Activated naive CD4-positive, alpha-beta T cell treated with anti-CD3 and anti-CD28 coated beads for 36 hours (primary cell): ENCODE measurements around the gene TMCO2. TPM values are rescaled to one million over a fixed set of nuclear protein-coding genes. Genes with fewer than 3 reads are reported as not detected.

Experiments used
- CTCF ChIA-PET: fragments of 350-600 bp; sonication (Branson Sonifier 250); formaldehyde crosslinking; loops from one replicate; lab custom pipeline; 2021; ENCODE audit warnings: antibody characterized with exemption; lab: Charles Lee
- DNase-seq: peaks from one replicate; pipeline ENCODE4 v3.0.0-alpha.2; 2020
- H3K27ac Mint-ChIP-seq: one replicate; pipeline ENCODE4 v1.8.0; 2021; ENCODE audit warnings: mild to moderate bottlenecking, mixed read lengths
- H3K27me3 Mint-ChIP-seq: one replicate; pipeline ENCODE4 v1.8.0; 2021; ENCODE audit warnings: low read depth, mixed read lengths
- H3K36me3 Mint-ChIP-seq: one replicate; pipeline ENCODE4 v1.8.0; 2021; ENCODE audit warnings: low read depth, mixed read lengths
- H3K4me1 Mint-ChIP-seq: one replicate; pipeline ENCODE4 v1.8.0; 2021; ENCODE audit warnings: low read depth, mixed read lengths
- H3K4me3 Mint-ChIP-seq: one replicate; pipeline ENCODE4 v1.8.0; 2021; ENCODE audit warnings: mild to moderate bottlenecking, moderate library complexity, mixed read lengths
- H3K9me3 Mint-ChIP-seq: one replicate; pipeline ENCODE4 v1.8.0; 2021; ENCODE audit warnings: mixed read lengths
- intact Hi-C: fragments of 100-400 bp; cut with micrococcal nuclease; formaldehyde crosslinking; loops from one replicate; pipeline ENCODE4 v1.15.1; 2023
- total RNA-seq, 2 experiments: library from RNA; stranded (reverse); gene quantifications; one replicate each; pipeline ENCODE4 v1.2.3, GENCODE V29; 2021

Gene TMCO2
- total RNA-seq, 2 experiments from 2014 or later: not detected

DNA sequence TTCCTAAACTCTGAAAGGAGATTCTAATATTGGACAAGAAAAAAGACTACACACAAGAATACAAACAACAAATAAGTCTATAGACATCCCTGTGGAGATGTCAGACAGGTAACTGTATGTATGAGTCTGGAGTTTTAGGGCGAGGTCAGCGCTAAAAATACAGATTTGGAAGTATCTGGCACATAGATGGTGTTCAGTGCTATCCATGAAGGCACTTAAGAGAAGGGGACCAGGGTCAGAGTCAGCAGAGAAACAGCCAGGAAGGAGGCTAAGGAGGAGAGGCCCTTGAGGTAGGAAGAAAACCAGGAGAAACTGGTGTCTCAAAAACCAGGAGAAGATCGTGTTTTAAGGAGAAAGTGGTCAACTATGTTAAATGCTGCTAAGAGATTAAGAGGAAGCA, 28.4 kb downstream of the TMCO2 start:
- H3K4me1 Mint-ChIP-seq: peaks cover 6% of the 10 kb centered on the region
- no peak for DNase-seq
- no peaks in the 10 kb centered on the region for H3K27me3 Mint-ChIP-seq
- CTCF ChIA-PET: interaction anchor here (0.6 kb wide), 1 partner anchor 72 kb away, joined by 3 read pairs; no protein-coding TSS in a partner anchor
- peak overlapping the region; percentile 36 for H3K27ac Mint-ChIP-seq
- H3K36me3 Mint-ChIP-seq: peaks cover 27% of the 10 kb centered on the region
- H3K9me3 Mint-ChIP-seq: no peaks in the 10 kb centered on the region
- no peak overlapping the region for H3K4me3 Mint-ChIP-seq
- intact Hi-C loops: no loop called here

DNA sequence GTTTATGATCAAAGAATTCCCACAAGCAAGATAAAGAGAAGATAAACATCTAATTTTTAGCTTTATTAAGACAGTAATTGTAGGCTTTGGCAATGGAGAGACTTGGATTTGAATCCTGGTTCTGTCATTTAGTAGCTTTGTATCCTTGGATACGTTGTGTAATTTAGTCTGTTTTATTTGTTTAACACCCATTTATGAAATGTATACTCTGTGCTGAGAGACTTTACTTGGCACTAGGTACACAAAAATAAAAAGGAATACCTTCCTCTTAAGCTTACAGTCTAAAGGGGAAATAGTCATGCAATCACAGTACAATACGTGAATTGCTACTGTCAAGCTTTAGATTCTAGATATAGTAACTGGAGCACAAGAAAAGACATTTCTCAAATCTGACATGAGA, 34.1 kb downstream of the TMCO2 start:
- Mint-ChIP-seq H3K27ac (no peak overlapping the region), H3K36me3 (peaks cover 11% of the 10 kb centered on the region), H3K4me1 (no peaks in the 10 kb centered on the region), H3K27me3 (no peaks in the 10 kb centered on the region), H3K9me3 (no peaks in the 10 kb centered on the region), H3K4me3 (no peak overlapping the region)
- intact Hi-C loops: no loop called here
- CTCF ChIA-PET: interaction anchor here (0.6 to 3.6 kb wide), 5 partner anchors 24 to 158 kb away, joined by 3 to 18 read pairs (median 4); no protein-coding TSS in a partner anchor
- DNase-seq: no peak

DNA sequence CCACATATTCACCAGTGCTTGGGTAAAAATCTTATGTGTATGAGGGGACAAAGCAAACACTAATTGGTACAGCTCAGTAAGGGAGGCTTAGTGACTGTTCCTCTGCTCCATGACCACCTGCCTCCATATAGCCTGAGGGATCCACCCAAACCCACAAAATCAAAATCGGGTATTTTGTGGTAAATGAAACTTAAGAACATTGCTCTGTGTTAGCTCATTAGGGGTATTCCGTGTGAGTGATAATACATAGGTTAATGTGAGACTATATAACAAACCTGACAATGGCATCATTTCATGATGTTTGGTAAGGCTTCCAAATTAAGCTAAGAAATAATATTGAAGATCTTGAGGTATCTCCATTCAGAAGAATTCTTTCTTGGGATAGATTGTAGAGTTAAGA, 43.6 kb downstream of the TMCO2 start:
- CTCF ChIA-PET: interaction anchor here (0.6 to 2.5 kb wide), 7 partner anchors 47 to 213 kb away, joined by 3 to 13 read pairs (median 6); no protein-coding TSS in a partner anchor
- intact Hi-C loops: no loop called here
- Mint-ChIP-seq H3K36me3 (peaks cover 14% of the 10 kb centered on the region), H3K4me3 (no peak overlapping the region), H3K27me3 (no peaks in the 10 kb centered on the region), H3K27ac (no peak overlapping the region), H3K9me3 (no peaks in the 10 kb centered on the region), H3K4me1 (no peaks in the 10 kb centered on the region)
- no peak for DNase-seq

DNA sequence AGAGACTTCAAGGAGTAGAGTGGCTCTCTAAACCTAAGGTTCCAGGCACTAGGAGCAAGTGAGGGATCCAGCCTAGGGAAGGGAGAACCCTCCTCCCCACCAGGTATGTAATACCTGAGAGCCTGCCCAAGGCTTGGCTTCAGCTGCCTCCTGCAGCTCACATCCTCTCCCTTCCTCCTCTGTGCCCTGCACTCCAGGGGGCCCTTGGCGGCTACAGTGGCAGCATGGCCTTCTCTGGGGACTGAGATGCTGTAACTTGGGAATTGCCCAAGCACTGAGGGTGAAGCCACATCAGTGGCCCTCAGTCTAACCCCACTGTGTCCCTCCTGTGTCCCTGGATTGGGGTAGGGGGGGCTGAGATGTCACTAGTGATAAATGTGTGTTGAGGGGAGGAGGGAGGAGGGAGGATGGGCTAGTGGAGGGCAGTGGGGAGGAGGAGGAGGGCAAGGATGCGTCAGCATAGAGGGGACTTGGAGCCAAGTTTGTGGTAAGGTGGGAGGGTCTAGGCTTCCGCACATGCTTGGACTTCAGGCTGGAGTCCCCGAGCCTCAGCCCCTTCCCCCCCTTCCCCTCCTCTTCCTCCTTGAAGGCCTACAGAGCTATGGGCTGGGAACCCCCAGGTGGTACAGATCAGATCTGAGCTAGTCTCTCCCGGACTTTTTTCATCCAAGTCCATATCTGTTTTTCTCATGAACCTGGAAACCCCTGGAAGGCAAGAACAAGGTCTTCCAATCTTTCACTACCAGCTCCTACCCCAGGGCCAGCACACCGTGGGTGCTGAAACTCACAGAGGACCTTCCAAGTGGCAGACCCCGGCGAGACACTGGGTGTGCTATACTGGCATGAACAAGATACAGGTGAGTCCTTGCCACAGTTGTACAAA, 51.9 kb downstream of the TMCO2 start:
- CTCF ChIA-PET: interaction anchor here (1.4 kb wide), 1 partner anchor 147 kb away, joined by 3 read pairs; no protein-coding TSS in a partner anchor
- H3K36me3 Mint-ChIP-seq: no peaks in the 10 kb centered on the region

DNA sequence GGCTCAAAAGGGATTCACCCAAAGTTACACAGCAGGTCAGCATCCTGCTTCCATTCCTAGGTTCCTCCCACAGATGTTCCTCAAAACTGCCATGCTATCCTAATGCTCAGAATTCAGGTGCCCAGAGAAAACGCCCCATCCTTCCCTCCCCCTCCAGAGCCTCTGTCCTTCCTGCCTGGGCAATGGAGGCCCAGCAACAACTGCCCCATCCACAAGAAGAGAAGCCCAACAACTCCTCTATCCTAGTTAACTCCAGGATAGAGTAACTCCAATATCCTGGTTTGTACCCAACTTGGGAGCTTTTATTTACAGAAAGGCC, 52.5 kb downstream of the TMCO2 start:
- CTCF ChIA-PET: interaction anchor here (1.3 to 1.4 kb wide), 2 partner anchors 148 to 156 kb away, joined by 3 read pairs; no protein-coding TSS in a partner anchor
- DNase-seq: no peak
- intact Hi-C loops: no loop called here
- Mint-ChIP-seq H3K36me3 (no peaks in the 10 kb centered on the region), H3K27ac (no peak overlapping the region), H3K4me3 (no peak overlapping the region), H3K27me3 (no peaks in the 10 kb centered on the region), H3K9me3 (no peaks in the 10 kb centered on the region), H3K4me1 (no peaks in the 10 kb centered on the region)

More for the DNA sequence above, 51.9 kb downstream of the TMCO2 start:
- no peaks in the 10 kb centered on the region for H3K27me3 Mint-ChIP-seq
- no peaks in the 10 kb centered on the region for H3K4me1 Mint-ChIP-seq
- intact Hi-C loops: no loop called here
- H3K4me3 Mint-ChIP-seq: no peak overlapping the region
- DNase-seq: no peak
- no peaks in the 10 kb centered on the region for H3K9me3 Mint-ChIP-seq
- H3K27ac Mint-ChIP-seq: no peak overlapping the region

DNA sequence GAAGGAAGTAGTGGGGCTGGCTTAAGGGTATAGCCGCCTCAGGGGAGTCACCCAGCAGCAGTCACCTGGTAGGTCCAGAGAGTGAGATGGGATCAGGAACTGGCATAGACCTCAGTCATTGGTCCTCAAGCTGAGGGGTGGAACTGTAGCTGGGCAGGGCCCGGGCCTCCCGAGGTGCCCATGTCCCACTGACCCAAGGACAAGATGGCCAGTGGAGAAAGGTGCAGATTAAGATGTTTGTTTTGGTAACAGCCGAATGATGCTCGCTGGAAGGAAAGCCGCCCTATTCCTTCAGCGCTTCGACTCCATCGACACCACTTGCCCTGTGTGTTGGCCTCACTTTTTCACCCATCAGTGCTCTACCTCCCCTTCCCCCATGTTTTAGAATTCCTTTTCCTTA, 52.9 kb downstream of the TMCO2 start:
- H3K9me3 Mint-ChIP-seq: no peaks in the 10 kb centered on the region
- DNase-seq: no peak
- H3K4me1 Mint-ChIP-seq: no peaks in the 10 kb centered on the region
- no peak overlapping the region for H3K27ac Mint-ChIP-seq
- CTCF ChIA-PET: interaction anchor here (1.0 to 1.4 kb wide), 3 partner anchors 147 to 156 kb away, joined by 3 to 4 read pairs (median 3); no protein-coding TSS in a partner anchor
- intact Hi-C loops: no loop called here
- H3K36me3 Mint-ChIP-seq: no peaks in the 10 kb centered on the region
- no peak overlapping the region for H3K4me3 Mint-ChIP-seq
- no peaks in the 10 kb centered on the region for H3K27me3 Mint-ChIP-seq

DNA sequence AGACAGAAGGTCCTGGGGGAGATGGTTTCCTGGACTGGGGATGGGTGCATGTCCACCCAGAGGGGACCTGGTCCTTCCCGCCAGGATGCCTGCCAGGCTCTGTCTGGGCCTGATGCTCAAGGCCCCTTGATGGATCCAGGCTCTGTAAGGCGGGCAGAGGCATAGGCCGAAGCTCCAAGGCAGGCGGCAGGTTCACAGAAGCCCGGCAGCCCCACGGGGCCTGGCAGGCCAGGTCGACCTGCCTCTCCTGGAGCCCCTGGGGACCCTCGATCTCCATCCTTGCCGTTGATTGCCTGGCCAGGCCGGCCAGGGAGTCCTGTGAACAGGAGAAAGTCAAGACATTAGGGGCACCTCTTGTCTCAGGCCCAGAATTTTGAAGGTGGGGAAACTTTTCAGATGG, 53.3 kb downstream of the TMCO2 start:
- Mint-ChIP-seq H3K27me3 (no peaks in the 10 kb centered on the region), H3K36me3 (no peaks in the 10 kb centered on the region), H3K4me3 (no peak overlapping the region), H3K4me1 (no peaks in the 10 kb centered on the region), H3K9me3 (no peaks in the 10 kb centered on the region), H3K27ac (no peak overlapping the region)
- intact Hi-C loops: no loop called here
- DNase-seq: no peak
- CTCF ChIA-PET: interaction anchor here (0.6 to 1.3 kb wide), 3 partner anchors 148 to 386 kb away, joined by 3 to 4 read pairs (median 3); no protein-coding TSS in a partner anchor

Other genes with a start within 250 kb of the TMCO2 start
- gene CAP1, start 207.2 kb upstream of the TMCO2 start, total RNA-seq: 100 to 1,000 TPM; 522 to 525 TPM
- 10 to 100 TPM; 81.3 to 89.7 TPM for gene PPT1, start 150.7 kb upstream of the TMCO2 start, total RNA-seq
- gene RLF, start 86.5 kb upstream of the TMCO2 start, total RNA-seq: 10 to 100 TPM; 12.5 to 12.9 TPM
- 10 to 100 TPM; 13.2 to 14.7 TPM for gene ZMPSTE24, start 10.3 kb downstream of the TMCO2 start, total RNA-seq
- gene COL9A2, start 69.3 kb downstream of the TMCO2 start, total RNA-seq: 1 to 10 TPM; 6.2 to 6.8 TPM
- 100 to 1,000 TPM; 390 to 391 TPM for gene SMAP2, start 125.8 kb downstream of the TMCO2 start, total RNA-seq
- 10 to 100 TPM; 11.2 to 11.3 TPM for gene ZFP69B, start 202.5 kb downstream of the TMCO2 start, total RNA-seq
- gene ZFP69, start 229.4 kb downstream of the TMCO2 start, total RNA-seq: 1 to 10 TPM; 3.5 to 3.8 TPM